ENCODE results near the gene PDIA6.

GRCh38 chr2:10761591-10761990, 51.0 kb downstream of the PDIA6 start:
- TF ChIP-seq, protein P1, sequence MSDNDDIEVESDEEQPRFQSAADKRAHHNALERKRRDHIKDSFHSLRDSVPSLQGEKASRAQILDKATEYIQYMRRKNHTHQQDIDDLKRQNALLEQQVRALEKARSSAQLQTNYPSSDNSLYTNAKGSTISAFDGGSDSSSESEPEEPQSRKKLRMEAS (IDR thresholded peaks at IDR 0.05; ENCODE audit: low read depth, low read length), result no peak
- no peak for TF ChIP-seq CTCF (IDR thresholded peaks at IDR 0.05; ENCODE audit: low read depth, low read length)
- TF ChIP-seq POLR2A (IDR thresholded peaks at IDR 0.05; ENCODE audit: extremely low read depth, insufficient read length), result no peak
